Cardiac fibroblast (primary cell): ENCODE measurements around the gene FAM228B.

ENCODE experiments used
- DNase-seq, 2 donors: peaks; one replicate each; pipeline versions ENCODE4 v3.0.0 to v3.0.0-alpha.2; 2010; ENCODE audit warnings: low read depth in 2 of 2
- H3K4me3 ChIP-seq, 2 donors: replicated peaks in 1 of 2; 1 replicate in 1 of 2; 2 replicates in 1 of 2; pipeline ENCODE4 v1.5.1; 2011; ENCODE audit warnings: low read depth in 2 of 2, low read length in 2 of 2, mild to moderate bottlenecking in 2 of 2, moderate library complexity in 1 of 2
- CTCF ChIP-seq: IDR thresholded peaks from one replicate; pipeline ENCODE4 v1.5.1; 2011; ENCODE audit warnings: low read depth, mild to moderate bottlenecking, low read length, inconsistent platforms

FAM228B gene

DNA sequence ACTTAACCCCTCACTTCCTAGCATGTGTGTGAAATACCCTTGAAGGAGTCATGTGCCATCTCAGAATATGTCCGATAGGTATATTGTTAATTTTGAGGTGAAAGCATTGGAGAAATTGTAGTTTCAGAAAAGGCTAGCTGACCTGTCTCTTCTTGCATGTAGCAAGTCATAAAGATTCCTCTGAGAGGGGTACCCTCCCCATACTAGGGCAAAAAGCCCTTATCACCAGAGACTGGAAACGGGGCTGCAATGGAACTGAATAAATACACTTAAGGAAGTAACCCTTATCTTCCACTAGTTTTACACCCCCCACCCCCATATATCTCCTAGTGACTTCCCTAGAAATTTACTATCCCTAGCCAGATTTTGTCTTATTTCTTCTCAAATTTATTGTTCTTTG lies 45.4 kb upstream of the FAM228B start:
- H3K4me3 ChIP-seq = peak overlapping the region; percentile 84 to 89
- no peak for TF ChIP-seq CTCF
- no peak for DNase-seq

DNA sequence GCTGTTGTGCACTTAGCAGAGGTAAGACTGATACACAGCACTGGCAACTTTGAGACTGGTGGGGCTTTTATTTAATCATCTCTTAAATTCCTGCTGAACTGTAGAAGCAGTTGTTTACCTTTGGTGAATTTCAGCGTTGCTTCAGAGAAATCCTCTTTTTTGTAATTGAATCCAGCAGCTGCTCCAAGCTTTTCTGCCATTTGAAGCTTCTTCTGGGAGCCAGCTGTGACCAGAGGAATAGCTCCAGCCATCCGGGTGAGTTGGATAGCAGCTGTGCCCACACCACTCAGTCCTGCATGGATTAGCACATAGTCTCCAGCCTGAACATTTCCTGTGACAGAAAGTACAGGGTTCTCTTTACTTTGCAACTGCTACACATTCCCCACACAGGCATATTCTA lies 42.6 kb upstream of the FAM228B start:
- no peak for TF ChIP-seq CTCF
- H3K4me3 ChIP-seq = no peak overlapping the region
- no peak for DNase-seq

DNA sequence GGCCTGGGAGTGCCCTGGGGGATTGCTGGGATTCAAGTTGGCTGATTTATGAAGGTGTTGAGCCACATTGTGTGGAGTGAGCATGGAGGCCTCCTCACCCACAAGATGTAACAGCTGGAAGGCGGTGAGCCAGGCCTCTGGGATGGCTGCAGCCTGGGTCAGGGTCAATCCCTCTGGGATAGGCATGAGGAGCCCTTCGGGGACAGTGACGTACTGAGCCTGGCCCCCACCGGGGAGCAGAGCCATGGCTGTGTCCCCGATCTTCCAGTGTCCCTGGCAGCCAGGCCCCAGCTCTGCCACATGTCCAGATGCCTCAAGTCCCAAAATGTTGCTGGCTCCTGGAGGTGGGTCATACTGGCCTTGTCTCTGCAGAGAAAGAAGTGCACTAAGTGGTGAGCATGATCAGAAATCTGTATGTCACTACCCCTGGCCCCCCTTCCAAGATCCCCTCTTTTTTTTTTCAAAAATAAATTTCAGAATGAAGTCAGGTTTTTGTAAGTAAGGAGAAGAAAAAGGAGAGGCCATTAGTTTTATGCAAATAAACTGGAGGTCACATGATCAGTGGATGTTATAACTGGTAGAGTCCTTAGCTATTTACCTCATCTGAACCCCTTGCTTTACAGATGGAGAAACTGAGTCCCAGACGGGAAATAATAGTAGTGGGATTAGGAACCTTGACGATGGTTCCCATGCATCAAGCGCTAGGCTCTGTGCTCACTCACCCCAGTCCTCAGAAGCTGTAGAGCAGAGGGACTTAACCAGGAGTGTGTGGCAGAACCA lies 40.3 kb upstream of the FAM228B start:
- no peak for TF ChIP-seq CTCF
- peak overlapping the region; percentile 69 to 73 for H3K4me3 ChIP-seq
- no peak for DNase-seq

DNA sequence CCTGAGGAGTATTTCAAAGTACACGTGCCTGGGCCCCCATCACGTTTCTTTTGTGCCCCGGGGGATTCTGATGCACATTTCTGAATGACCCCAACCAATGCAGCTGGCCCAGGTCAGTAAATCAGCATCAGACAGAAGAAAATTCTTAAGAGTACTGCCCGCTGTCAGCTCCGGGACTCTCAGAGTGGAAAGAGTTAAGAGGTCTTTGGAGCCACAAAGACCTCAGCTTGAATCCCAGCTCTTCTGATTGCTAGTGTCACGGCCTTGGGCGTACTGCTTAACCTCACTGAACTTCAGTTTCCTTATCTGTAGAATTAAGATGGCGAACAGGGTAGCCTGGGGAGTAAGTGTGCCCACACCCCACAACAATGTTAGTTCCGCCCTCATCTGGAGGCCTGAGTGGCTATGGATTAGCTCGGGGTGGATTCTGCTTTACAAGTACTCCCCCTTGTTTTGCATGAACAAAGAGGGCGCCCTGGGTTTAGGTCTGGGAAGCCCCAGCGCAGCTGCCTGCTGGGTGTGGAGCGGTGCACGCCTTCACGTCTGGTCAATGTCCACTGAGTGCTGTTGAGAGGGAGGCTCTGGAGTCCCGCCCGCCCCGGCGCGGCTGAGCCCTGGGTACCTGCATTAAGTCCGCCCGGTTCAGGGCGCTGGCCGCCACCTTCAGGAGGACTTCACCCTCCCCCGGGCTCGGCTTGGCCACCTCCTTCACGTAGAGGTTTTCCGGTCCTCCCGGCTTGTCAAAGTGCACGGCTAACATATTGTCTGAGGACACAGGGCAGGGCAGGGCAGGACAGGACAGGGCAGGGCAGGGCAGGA lies 39.5 kb upstream of the FAM228B start:
- no peak for TF ChIP-seq CTCF
- DNase-seq = peak; percentile 83 to 92

DNA sequence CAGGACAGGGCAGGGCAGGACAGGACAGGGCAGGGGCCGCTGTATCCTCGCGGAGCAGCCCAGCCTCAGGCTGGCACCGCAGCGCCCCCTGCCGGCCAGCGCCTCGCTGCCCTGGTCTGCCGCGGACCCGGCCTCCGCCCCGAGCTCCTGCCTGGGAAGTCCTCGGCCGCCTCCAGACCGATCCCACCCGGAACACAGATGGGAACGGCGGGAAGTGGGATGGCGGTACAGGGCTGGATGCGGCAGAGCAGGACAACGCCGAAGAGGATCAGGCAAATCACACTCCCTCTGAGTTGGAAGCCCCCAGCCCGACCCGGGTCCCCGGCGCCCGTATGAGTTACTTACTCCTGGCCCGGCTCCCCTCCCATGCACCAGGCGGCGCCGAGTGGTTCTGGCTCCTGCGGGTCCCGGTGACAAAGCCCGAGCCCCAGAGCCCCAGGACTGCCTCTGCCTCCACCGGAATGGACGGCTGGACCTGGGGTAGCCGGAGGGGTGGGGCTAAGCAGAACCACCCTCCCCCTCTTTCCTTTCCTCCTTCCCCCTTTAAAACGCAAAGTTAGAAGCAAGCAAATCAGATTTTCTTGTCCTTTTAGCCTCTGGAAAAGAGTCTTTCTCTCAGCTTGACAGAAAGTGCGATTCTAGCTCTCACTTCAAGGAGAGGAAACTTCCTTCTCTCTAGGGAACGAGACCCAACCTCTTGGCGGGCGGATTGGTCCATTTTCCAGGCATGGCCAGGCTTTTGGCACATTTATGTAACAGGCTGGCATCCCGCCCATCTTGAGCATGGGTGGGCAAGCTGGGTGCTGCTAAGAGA lies 38.7 kb upstream of the FAM228B start, which contains the start of gene TP53I3:
TP53I3 (minus strand) TSS at position 449 of the 814 bp plus-strand sequence. CDS start 508 bp downstream, outside the sequence.
- H3K4me3 ChIP-seq = peak within 1 kb of the TSS; percentile 69 to 73
- peak; percentile 91 to 94 for DNase-seq
- TF ChIP-seq CTCF = peak; percentile 28

More for the DNA sequence above, 39.5 kb upstream of the FAM228B start:
- peak overlapping the region; percentile 69 to 73 for H3K4me3 ChIP-seq

GRCh38 chr2:24085200-24085489 lies 38.1 kb upstream of the FAM228B start:
- DNase-seq = no peak
- no peak for TF ChIP-seq CTCF
- peak overlapping the region; percentile 69 to 73 for H3K4me3 ChIP-seq
